HG03066 (cell line): ENCODE measurements around the gene RPH3AL.
"Not testable (repeated sequence)": the region's sequence is repeated elsewhere in the genome, so short reads cannot be mapped to it uniquely, and the experiment has no call there.

Source experiments
- ATAC-seq: cut with Tn5 transposase; IDR thresholded peaks from one replicate; pipeline ENCODE4 v1.9.1; 2021; ENCODE audit warnings: low read depth; ENCODE audit not compliant: unreplicated experiment

Gene RPH3AL

DNA sequence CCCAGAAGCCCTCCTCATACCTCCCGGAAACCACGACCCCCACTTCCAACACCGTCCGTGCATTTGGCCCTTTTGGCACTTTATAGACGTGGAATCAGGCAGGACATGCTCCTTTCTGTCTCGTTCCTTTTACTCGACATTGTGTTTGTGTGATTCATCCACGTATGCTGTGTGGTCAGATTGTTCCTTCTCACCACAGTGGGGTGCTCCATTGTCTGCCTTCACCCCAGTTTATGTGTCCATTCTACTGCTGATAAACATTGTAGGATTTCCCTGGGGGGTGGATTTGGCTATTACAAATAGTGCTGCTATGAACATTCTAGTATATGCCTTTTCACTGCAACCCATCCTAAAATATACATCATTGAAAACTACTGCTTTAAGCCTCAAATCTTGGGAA lies 28.9 kb upstream of the RPH3AL start:
- ATAC-seq, result no peak

GRCh38 chr17:379531-380465 lies 27.2 kb upstream of the RPH3AL start:
- no peak for ATAC-seq

DNA sequence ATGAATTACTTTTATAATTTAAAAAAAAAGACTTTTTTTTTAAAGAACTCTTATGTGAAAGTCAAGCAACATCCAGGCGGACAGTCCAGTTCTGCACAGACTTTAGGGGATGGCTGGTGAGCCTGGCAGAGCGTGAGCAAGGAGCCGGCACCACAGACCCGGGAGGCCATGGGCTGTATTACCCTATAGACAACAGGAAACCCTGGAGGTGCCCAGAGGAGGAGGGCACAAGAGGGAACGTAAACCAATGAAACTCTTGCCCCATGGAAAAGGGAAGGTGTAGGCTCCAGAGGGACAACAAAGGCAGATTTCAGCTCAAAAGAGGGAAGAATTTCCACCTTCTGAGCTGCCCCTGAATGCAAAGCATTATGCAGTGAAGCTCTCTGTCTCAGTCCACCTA lies 25.5 kb upstream of the RPH3AL start:
- ATAC-seq, result no peak

DNA sequence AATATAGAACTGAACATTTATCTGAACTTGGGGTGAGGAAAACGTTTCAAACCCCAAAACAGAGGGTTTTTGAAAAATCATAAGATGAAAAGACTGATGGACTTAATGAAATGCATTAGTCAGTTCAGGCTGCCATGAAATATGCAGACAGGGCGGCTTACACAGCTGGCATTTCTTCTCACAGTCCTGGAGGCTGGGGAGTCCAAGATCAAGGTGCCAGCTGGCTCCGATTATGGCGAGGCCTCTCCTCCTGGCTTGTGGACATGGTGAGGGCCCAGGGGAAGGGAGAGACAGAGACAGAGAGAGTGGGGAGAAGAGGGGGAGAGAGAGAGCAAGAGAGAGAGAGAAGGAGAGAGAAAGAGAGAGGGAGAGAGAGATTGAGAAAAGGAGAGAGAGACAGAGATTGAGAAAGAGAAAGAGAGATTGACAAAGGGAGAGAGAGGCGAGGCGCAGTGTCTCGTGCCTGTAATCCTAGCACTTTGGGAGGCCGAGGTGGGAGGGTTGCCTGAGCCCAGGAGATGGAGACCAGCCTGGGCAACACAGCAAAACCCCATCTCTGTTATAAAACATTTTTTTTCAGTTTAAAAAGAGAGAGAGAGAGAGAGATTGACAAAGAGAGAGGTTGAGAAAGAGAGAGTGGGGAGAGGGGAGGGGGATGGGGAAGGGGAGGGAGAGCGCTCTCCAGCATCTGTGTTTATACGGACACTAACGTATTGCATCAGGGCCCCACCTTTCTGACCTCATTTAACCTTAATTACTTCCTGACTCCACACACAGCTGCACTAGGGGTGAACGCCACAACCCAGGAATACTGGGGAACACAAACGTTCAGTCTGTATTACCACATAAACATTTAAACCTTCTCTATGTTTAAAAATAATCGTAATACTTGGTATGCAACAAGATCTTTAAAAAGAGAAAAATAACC lies 24.6 kb upstream of the RPH3AL start:
- ATAC-seq, result no peak

GRCh38 chr17:373613-374230 lies 21.1 kb upstream of the RPH3AL start:
- no peak for ATAC-seq

DNA sequence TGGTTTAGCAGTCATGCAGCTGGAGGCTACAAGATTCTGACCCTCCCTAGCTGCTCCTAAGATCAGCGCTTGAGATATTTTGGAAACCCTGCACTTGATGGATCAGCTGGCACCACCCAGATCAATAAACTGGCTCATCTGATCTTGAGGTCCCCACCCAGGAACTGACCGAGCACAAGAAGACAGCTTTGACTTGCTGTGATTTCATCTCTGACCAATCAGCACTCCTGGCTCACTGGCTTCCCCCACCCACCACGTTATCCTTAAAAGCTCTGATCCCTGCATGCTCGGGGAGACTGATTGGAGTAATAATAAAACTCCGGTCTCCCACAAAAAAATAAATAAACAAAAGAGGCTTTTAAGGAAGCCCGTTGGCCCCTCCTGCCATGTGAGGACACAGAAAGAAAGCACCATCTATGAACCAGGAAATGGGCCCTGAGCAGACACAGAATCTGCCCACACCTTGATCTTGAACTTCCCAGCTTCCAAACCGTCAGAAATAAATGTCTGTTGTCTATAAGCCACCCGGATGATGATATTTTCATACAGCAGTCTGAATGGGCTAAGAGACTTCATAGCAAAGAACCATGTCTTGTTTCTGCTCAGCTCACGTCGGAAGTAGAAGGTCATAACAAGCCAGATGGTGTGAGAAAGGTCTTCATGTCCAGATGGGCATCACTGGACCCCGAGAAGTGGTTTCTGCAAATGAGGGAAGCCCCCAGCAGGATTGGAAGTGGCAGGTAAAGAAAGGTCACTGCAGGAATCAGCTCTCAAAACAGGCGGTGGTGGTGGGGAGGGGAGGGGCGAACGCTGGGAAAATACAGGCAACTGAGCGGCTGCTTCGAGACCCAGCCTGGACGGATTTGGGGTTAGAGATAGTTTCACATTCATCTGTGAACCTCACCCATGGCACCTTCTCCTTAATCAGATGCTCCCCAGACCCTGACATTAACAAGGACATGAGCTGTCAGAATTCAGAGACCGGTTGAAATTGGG lies 19.8 kb upstream of the RPH3AL start:
- ATAC-seq, result no peak

DNA sequence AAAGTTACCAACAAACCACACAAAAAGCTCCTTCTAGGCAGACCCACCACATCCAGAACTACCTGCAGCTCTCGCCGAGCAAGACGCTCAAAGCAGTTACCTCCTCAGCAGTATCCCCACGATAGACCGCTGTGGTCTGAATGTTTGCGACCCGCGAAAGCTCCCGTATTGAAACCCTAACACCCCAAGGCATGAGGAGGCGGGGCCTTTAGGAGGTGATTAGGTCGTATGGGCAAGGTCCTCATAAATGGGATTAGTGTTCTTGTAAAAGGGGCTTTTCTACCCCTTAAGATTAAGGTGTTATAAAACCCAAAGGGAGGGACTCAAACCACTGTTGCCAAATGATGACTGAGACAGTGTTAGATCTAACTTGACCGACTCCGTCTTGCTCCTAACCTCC lies 19.0 kb upstream of the RPH3AL start:
- no peak for ATAC-seq

GRCh38 chr17:367656-368055 lies 15.0 kb upstream of the RPH3AL start:
- not testable (repeated sequence) for ATAC-seq

DNA sequence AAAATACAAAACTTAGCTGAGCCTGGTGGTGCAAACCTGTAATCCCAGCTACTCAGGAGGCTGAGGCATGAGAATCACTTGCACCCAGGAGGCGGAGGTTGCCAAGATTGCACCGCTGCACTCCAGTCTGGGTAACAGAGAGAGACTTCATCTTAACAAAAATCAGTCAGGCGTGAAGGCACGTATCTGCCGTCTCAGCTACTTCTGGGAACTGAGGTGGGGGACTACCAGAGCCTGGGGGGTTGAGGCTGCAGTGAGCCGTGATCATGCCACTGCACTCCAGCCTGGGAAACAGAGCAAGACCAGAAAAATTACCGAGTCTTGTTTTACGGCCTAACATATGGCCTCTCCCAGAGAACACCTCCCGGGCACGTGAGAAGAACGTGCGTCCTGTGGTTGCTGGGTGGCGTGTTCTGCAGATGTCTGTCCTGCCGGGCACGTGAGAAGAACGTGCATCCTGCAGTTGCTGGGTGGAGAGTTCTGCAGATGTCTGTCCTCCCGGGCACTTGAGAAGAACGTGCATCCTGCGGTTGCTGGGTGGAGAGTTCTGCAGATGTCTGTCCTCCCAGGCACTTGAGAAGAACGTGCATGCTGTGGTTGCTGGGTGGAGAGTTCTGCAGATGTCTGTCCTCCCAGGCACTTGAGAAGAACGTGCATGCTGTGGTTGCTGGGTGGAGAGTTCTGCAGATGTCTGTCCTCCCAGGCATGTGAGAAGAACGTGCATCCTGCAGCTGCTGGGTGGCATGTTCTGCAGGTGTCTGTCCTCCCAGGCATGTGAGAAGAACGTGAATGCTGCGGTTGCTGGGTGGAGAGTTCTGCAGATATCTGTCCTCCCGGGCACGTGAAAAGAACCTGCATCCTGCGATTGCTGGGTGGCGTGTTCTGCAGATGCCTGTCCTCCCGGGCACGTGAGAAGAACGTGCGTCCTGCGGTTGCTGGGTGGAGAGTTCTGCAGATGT lies 14.3 kb upstream of the RPH3AL start:
- not testable (repeated sequence) for ATAC-seq

DNA sequence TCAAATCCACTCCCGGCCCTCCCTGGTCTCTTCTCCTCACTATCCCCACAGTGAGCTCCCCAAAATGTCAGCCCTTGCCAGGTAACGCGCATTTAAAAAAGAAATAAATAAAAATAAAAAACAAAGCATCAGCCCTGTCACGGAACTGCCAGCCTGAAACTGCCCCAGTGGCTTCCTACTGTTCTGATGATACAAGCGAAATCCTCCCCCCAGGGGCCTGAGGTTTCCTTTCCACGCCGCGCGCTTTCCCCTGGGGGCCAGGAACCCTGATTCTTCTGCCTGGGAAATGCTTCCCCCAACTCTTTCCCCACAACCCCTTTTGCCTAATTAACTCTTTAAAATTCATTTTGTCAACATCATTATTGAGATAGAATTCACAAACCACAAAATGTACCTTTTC lies 12.2 kb upstream of the RPH3AL start:
- ATAC-seq, result no peak

- no peak for ATAC-seq
Observed at GRCh38 chr17:364308-364707, 11.7 kb upstream of the RPH3AL start.

GRCh38 chr17:362721-363120 lies 10.1 kb upstream of the RPH3AL start:
- no peak for ATAC-seq

DNA sequence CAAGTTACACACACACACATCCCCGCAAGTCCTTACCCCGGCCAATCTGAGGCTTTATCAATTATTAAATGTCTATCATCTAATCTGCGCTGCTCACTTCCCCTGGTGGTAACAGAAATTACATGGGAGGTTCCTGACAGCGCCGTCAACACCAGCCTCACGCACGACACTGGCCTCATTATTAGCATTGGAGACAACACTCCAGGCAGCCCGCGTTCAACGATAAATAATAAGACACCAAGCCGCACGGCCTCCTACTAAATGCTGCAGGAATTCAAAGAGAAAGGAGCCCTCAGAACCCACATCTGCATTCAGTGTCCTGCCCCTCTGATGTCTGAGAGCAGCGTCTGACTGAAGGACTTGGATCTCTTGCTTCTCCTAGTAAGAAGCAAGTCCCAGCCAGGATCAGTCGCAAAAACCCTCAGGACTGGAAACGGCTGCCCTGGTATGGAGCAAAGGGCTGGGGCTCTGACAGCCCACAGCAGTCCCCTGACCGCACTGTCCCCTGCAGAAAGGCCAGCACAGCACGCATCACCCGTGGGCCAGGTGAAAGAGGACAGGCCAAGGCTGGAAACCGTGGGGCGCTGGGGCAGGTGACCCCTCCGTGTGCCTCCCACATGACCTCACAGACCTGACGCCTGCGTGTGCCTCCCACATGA lies 7.6 kb upstream of the RPH3AL start:
- no peak for ATAC-seq

DNA sequence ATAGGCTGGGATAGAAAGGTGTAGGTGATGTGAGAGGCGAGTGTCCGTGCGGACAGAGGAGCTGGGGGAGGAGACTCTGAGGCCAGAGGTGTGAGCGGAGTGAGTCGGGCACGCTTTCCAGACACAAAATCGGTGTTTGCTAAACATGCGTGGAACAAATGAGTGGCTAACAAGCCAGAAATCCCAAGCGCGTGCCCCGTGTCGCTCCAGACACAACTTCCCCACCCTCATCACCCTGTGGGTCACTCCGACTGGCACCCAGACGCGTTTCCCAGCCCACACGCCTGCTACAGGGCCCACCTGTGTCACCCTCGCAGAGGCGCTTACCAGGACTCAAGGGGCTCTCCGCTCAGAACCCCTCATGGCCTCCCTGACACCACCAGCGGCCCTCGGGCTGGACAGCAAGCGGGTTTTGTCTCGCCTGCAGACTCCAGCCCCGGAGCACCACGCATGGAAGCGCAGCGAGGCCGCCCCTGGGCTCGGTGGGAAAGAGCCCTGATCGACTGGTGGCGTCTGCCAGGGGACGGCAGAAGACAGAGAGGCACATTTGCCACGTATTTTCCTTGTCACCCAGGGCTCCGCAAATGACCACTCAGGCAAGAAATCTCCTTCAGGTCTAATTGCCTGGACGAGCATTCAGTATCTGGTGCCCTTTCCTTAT lies 6.0 kb upstream of the RPH3AL start:
- ATAC-seq, result no peak

GRCh38 chr17:357644-358043 lies 5.0 kb upstream of the RPH3AL start:
- ATAC-seq, result no peak

DNA sequence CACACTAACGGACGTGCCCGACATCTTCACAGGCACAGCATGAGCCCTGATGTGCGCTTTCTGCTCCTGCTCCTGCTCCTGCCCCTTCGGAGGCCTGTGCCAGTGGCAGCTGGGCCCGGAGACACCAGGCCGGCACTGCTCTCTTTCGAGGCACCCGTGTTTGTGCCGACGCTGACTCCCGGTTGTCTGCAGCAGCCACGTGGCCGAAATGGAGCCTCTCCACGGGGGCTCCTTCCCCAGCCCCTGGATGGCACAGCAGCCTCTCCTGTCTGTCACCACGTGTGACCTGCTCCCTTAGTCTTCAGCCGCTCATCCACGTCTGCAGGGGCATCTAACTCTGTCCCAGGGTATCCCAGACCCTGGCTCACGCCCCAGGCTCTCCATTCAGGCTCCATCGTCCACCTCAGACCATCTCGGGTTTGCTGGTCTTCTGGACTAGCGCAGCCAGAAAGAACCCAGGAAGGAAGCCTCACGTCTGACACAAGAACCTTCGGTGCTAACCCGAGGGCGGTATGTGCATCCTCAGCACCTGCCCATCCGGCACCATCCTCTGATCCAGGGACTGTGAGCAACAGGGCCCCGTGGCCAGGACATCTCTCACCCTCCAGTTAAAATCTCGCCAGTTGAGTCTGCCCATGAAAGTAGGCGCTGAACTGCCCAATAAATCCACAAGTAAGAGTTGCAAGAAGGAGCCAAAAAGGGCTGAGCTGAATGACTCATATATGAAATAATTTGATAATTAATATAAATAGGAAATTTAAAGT lies 4.2 kb upstream of the RPH3AL start:
- ATAC-seq, result no peak
